Panc1 (cell line): ENCODE data around the gene GLS. TPM values are rescaled to one million over a fixed set of nuclear protein-coding genes. Genes with fewer than 3 reads are reported as not detected.

ENCODE experiments used
- ATAC-seq: fragments of 200-7000 bp; cut with Tn5 transposase; 2 replicates; pipeline ENCODE4 v1.9.1; 2020; ENCODE audit warnings: mild to moderate bottlenecking, moderate library complexity
- BruUV-seq: library from RNA; stranded (reverse); fragments of 400-500 nt; replicated peaks from 2 replicates; lab custom pipeline; 2021; lab: Mats Ljungman, UMichigan
- CTCF ChIA-PET: fragments of 300-600 bp; sonication (Branson Sonifier 250); formaldehyde crosslinking; loops from one replicate; lab custom pipeline; 2022; ENCODE audit warnings: antibody characterized with exemption; lab: Charles Lee
- POLR2A ChIA-PET: fragments of 300-600 bp; sonication (Branson Sonifier 250); formaldehyde crosslinking; loops from one replicate; lab custom pipeline; 2022; ENCODE audit warnings: antibody characterized with exemption; lab: Charles Lee
- DNase-seq: peaks from one replicate; pipeline ENCODE4 v3.0.0-alpha.2; 2010; ENCODE audit warnings: low read depth, low spot score
- H3K27ac ChIP-seq: 2 replicates; pipeline ENCODE4 v1.5.1; 2011; ENCODE audit warnings: mild to moderate bottlenecking, low read length, inconsistent platforms
- H3K27me3 ChIP-seq: fragments of 200-500 bp; sonication (Bioruptor generic); 2 replicates; pipeline ENCODE4 v1.6.0; 2014; ENCODE audit warnings: low read length, inconsistent platforms; ENCODE audit not compliant: control insufficient read depth, insufficient read depth
- H3K36me3 ChIP-seq: fragments of 200-500 bp; sonication (Bioruptor generic); 2 replicates; pipeline ENCODE4 v1.5.1; 2014; ENCODE audit warnings: inconsistent platforms, mild to moderate bottlenecking, low read length, moderate library complexity; ENCODE audit not compliant: control insufficient read depth, insufficient read depth
- H3K4me1 ChIP-seq: 2 replicates; pipeline ENCODE4 v1.5.1; 2011; ENCODE audit warnings: inconsistent platforms, mild to moderate bottlenecking, low read length, moderate library complexity; ENCODE audit not compliant: control insufficient read depth, insufficient read depth
- H3K4me3 ChIP-seq, 2 experiments: 2 replicates each; pipeline ENCODE4 v1.5.1; 2011 to 2012; ENCODE audit warnings: low read depth in 2 of 2, low read length in 2 of 2, mild to moderate bottlenecking in 2 of 2, inconsistent platforms in 1 of 2, moderate library complexity in 1 of 2
- H3K9me3 ChIP-seq: fragments of 200-500 bp; sonication (Bioruptor generic); 2 replicates; pipeline ENCODE4 v1.5.1; 2014; ENCODE audit warnings: low read depth, mild to moderate bottlenecking, inconsistent platforms, low read length, moderate library complexity; ENCODE audit not compliant: control insufficient read depth, insufficient read depth
- POLR2AphosphoS5 ChIP-seq: IDR thresholded peaks from 2 replicates; pipeline ENCODE4 v1.6.1; 2012; ENCODE audit warnings: mild to moderate bottlenecking, low read depth, low read length, moderate library complexity
- SIN3A ChIP-seq: IDR thresholded peaks from 2 replicates; pipeline ENCODE4 v1.6.1; 2012; ENCODE audit warnings: low read depth, mild to moderate bottlenecking, low read length, moderate library complexity, borderline replicate concordance; ENCODE audit not compliant: insufficient read depth
- TCF7L2 ChIP-seq: IDR thresholded peaks from 2 replicates; pipeline ENCODE4 v1.6.1; 2011; ENCODE audit warnings: mild to moderate bottlenecking, low read depth, low read length, inconsistent platforms
- in situ Hi-C: cut with HindIII; loops from 2 replicates; pipeline ENCODE4 v1.10.0; 2016; ENCODE audit warnings: low sequenced_read_pairs, low pct_unique_long_range_greater_than_20kb
- intact Hi-C: fragments of 100-400 bp; cut with micrococcal nuclease; formaldehyde crosslinking; loops from one replicate; pipeline ENCODE4 v1.10.0; 2022; ENCODE audit not compliant: unreplicated experiment
- total RNA-seq: library from RNA; stranded (reverse); gene quantifications from one replicate; pipeline ENCODE4 v1.2.1, GENCODE V29; 2021; ENCODE audit not compliant: unreplicated experiment
- TF ChIP-seq, protein P1 (sequence below), 2 experiments: IDR thresholded peaks; 2 replicates each; pipeline ENCODE4 v1.6.1; 2011 to 2012; ENCODE audit warnings: low read depth in 2 of 2, control low read depth in 1 of 2, low read length in 1 of 2, mild to moderate bottlenecking in 1 of 2, moderate library complexity in 1 of 2; ENCODE audit not compliant: insufficient read depth in 1 of 2
- TF ChIP-seq, protein P2 (sequence below): fragments of 450-650 bp; IDR thresholded peaks from 2 replicates; pipeline ENCODE4 v1.5.1; 2017; ENCODE audit warnings: mild to moderate bottlenecking

The GLS gene
- total RNA-seq, 1 experiment from 2014 or later, result 93.9 TPM

DNA sequence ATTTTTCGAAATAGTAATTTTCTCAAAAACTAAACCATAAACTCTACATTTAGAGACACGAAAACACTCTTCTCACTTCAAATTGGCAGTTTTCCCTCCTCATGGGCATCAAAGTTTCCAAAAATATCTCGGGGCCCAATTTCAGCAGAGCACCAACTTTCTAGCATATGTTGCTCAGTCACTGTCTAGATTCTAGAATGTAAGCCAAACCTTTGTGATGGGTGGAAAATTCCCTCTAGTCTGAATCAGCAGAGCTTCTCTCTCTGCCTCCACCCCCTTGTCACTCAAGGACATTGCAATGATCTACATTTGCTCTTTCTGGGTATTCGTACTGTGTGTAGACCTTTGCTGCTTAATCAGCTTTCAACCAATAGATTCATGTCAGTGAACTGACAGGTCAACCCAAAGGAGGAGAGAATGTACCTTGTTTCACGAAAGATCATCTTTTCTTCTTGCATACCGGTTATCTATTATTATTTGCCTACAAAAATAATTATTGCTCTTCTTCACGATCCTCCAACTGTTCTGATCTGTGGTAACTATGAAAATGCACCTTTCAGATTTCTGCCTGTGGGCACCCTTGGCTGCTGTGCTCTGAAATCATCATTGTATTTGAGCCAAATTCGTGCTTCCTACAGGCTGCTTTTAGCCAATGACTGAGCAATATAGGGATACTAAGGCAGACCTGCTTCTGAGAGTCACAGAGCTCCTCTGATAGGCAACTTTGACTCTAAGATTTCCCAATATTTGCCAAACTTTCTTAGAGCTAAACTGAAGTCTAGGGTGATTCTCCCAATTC, 38.7 kb upstream of the GLS start:
- BruUV-seq, result no TSS peak
- no peaks in the 10 kb centered on the region for H3K9me3 ChIP-seq
- H3K27ac ChIP-seq, result no peak overlapping the region
- POLR2A ChIA-PET, result no interaction called here
- CTCF ChIA-PET, result no interaction called here
- intact Hi-C loops, result no loop called here
- H3K36me3 ChIP-seq, result no peaks in the 10 kb centered on the region
- H3K27me3 ChIP-seq, result no peaks in the 10 kb centered on the region
- no peak for ATAC-seq
- H3K4me1 ChIP-seq, result no peaks in the 10 kb centered on the region
- no peak overlapping the region for H3K4me3 ChIP-seq
- in situ Hi-C loops, result no loop called here
- no peak for TF ChIP-seq SIN3A
- TF ChIP-seq, protein P1, sequence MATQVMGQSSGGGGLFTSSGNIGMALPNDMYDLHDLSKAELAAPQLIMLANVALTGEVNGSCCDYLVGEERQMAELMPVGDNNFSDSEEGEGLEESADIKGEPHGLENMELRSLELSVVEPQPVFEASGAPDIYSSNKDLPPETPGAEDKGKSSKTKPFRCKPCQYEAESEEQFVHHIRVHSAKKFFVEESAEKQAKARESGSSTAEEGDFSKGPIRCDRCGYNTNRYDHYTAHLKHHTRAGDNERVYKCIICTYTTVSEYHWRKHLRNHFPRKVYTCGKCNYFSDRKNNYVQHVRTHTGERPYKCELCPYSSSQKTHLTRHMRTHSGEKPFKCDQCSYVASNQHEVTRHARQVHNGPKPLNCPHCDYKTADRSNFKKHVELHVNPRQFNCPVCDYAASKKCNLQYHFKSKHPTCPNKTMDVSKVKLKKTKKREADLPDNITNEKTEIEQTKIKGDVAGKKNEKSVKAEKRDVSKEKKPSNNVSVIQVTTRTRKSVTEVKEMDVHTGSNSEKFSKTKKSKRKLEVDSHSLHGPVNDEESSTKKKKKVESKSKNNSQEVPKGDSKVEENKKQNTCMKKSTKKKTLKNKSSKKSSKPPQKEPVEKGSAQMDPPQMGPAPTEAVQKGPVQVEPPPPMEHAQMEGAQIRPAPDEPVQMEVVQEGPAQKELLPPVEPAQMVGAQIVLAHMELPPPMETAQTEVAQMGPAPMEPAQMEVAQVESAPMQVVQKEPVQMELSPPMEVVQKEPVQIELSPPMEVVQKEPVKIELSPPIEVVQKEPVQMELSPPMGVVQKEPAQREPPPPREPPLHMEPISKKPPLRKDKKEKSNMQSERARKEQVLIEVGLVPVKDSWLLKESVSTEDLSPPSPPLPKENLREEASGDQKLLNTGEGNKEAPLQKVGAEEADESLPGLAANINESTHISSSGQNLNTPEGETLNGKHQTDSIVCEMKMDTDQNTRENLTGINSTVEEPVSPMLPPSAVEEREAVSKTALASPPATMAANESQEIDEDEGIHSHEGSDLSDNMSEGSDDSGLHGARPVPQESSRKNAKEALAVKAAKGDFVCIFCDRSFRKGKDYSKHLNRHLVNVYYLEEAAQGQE (IDR thresholded peaks at IDR 0.05; ENCODE audit: insufficient read depth in 1 of 2, low read depth in 2 of 2, low read length in 1 of 2), result no peak
- TF ChIP-seq TCF7L2, result no peak
- no peak for TF ChIP-seq POLR2AphosphoS5
- TF ChIP-seq, protein P2, sequence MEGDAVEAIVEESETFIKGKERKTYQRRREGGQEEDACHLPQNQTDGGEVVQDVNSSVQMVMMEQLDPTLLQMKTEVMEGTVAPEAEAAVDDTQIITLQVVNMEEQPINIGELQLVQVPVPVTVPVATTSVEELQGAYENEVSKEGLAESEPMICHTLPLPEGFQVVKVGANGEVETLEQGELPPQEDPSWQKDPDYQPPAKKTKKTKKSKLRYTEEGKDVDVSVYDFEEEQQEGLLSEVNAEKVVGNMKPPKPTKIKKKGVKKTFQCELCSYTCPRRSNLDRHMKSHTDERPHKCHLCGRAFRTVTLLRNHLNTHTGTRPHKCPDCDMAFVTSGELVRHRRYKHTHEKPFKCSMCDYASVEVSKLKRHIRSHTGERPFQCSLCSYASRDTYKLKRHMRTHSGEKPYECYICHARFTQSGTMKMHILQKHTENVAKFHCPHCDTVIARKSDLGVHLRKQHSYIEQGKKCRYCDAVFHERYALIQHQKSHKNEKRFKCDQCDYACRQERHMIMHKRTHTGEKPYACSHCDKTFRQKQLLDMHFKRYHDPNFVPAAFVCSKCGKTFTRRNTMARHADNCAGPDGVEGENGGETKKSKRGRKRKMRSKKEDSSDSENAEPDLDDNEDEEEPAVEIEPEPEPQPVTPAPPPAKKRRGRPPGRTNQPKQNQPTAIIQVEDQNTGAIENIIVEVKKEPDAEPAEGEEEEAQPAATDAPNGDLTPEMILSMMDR, result no peak
- DNase-seq, result no peak

DNA sequence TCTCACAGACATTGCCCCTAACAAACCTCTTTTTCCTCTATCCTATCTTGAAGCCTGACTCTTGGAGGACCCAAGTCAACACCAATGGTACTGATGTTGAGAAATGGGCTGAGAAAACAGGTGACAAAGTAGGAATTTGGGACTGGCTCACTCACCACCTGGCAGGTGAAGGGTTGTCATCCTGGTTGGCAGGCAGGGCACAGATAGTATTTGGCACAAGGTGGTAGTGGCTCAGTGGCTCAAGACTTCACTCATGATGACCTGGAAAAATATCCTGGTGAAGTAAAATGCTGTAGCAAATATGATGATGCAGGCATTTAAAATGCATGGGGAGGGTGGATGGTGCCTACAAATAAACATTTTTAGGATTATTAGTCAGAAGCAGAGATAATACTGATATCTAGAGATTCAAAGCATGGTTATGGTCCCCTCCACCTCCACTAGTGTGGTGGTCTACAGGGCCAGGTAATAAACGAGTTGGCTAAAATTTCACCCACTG, 38.0 kb upstream of the GLS start:
- intact Hi-C loops, result no loop called here
- ATAC-seq, result no peak
- no peaks in the 10 kb centered on the region for H3K4me1 ChIP-seq
- BruUV-seq, result no TSS peak
- DNase-seq, result no peak
- H3K9me3 ChIP-seq, result no peaks in the 10 kb centered on the region
- no peak overlapping the region for H3K27ac ChIP-seq
- H3K36me3 ChIP-seq, result no peaks in the 10 kb centered on the region
- no peak for TF ChIP-seq POLR2AphosphoS5
- TF ChIP-seq, protein P2, result no peak
- TF ChIP-seq TCF7L2, result no peak
- TF ChIP-seq, protein P1 (IDR thresholded peaks at IDR 0.05; ENCODE audit: insufficient read depth in 1 of 2, low read depth in 2 of 2, low read length in 1 of 2), result no peak
- no peak for TF ChIP-seq SIN3A
- ChIA-PET CTCF (no interaction called here), POLR2A (no interaction called here)
- H3K4me3 ChIP-seq, result no peak overlapping the region
- in situ Hi-C loops, result no loop called here
- H3K27me3 ChIP-seq, result no peaks in the 10 kb centered on the region
